GM12878 (cell line): ENCODE measurements around the gene POLD1. TPM values are rescaled to one million over a fixed set of nuclear protein-coding genes. Genes with fewer than 3 reads are reported as not detected.

Source experiments
- EP300 ChIP-seq, 2 experiments: fragments of 150-350 bp in 1 of 2; IDR thresholded peaks; 2 replicates each; pipeline ENCODE4 v1.6.1; 2011 to 2012; ENCODE audit warnings: low read depth in 2 of 2, low read length in 2 of 2, borderline replicate concordance in 1 of 2, improper control_type of control experiment in 1 of 2, inconsistent platforms in 1 of 2; ENCODE audit not compliant: control insufficient read depth in 1 of 2
- GATAD2B ChIP-seq: fragments of 450-650 bp; conservative IDR thresholded peaks from 2 replicates; pipeline ENCODE4 v1.6.1; 2017; ENCODE audit warnings: low read depth, mild to moderate bottlenecking, moderate library complexity
- HDGF ChIP-seq: fragments of 450-650 bp; IDR thresholded peaks from 2 replicates; pipeline ENCODE4 v1.6.1; 2016; ENCODE audit warnings: antibody characterized with exemption
- IKZF1 ChIP-seq: fragments of 450-650 bp; conservative IDR thresholded peaks from 2 replicates; pipeline ENCODE4 v1.6.1; 2017; ENCODE audit warnings: antibody characterized with exemption, mild to moderate bottlenecking
- LARP7 ChIP-seq: fragments of 450-650 bp; IDR thresholded peaks from 2 replicates; pipeline ENCODE4 v1.6.1; 2017; ENCODE audit warnings: mild to moderate bottlenecking
- MTA2 ChIP-seq: fragments of 450-650 bp; IDR thresholded peaks from 2 replicates; pipeline ENCODE4 v1.6.1; 2016; ENCODE audit warnings: low read depth, mild to moderate bottlenecking, moderate library complexity
- MXI1 ChIP-seq: fragments of 150-350 bp; IDR thresholded peaks from 2 replicates; pipeline ENCODE4 v1.6.1; 2011; ENCODE audit warnings: low read depth, mild to moderate bottlenecking, inconsistent platforms, low read length, improper control_type of control experiment
- NFIC ChIP-seq: IDR thresholded peaks from 2 replicates; pipeline ENCODE4 v1.6.1; 2012; ENCODE audit warnings: low read depth, mild to moderate bottlenecking, inconsistent platforms, low read length, moderate library complexity
- NFXL1 ChIP-seq: fragments of 450-650 bp; IDR thresholded peaks from 2 replicates; pipeline ENCODE4 v1.6.1; 2017; ENCODE audit warnings: antibody characterized with exemption, mild to moderate bottlenecking, borderline replicate concordance
- PAX5 ChIP-seq: IDR thresholded peaks from 2 replicates; pipeline ENCODE4 v1.6.1; 2011; ENCODE audit warnings: low read depth, low read length, borderline replicate concordance
- POLR2A ChIP-seq: IDR thresholded peaks from 2 replicates; pipeline ENCODE4 v1.6.1; 2011; ENCODE audit warnings: low read depth, mild to moderate bottlenecking, low read length
- POLR2AphosphoS5 ChIP-seq: IDR thresholded peaks from 2 replicates; pipeline ENCODE4 v1.6.1; 2011; ENCODE audit warnings: mild to moderate bottlenecking, low read length, inconsistent platforms
- POU2F2 ChIP-seq: IDR thresholded peaks from 3 replicates; pipeline ENCODE4 v1.6.1; 2011; ENCODE audit warnings: low read depth, mild to moderate bottlenecking, low read length, borderline replicate concordance
- RCOR1 ChIP-seq: conservative IDR thresholded peaks from 2 replicates; pipeline ENCODE4 v1.6.1; 2012; ENCODE audit warnings: low read depth, low read length, improper control_type of control experiment
- SMARCA5 ChIP-seq: fragments of 450-650 bp; IDR thresholded peaks from 2 replicates; pipeline ENCODE4 v1.6.1; 2017; ENCODE audit warnings: mild to moderate bottlenecking
- STAT1 ChIP-seq: fragments of 450-650 bp; conservative IDR thresholded peaks from 2 replicates; pipeline ENCODE4 v1.6.1; 2014; ENCODE audit warnings: antibody characterized with exemption, mild to moderate bottlenecking
- TAF1 ChIP-seq: IDR thresholded peaks from 2 replicates; pipeline ENCODE4 v1.6.1; 2011; ENCODE audit warnings: mild to moderate bottlenecking, low read depth, low read length, borderline replicate concordance
- TCF12 ChIP-seq: IDR thresholded peaks from 2 replicates; pipeline ENCODE4 v1.6.1; 2011; ENCODE audit warnings: low read depth, mild to moderate bottlenecking, low read length
- TCF3 ChIP-seq: IDR thresholded peaks from 2 replicates; pipeline ENCODE4 v1.6.1; 2012; ENCODE audit warnings: low read depth, mild to moderate bottlenecking, low read length, borderline replicate concordance; ENCODE audit not compliant: insufficient read depth
- YY1 ChIP-seq: IDR thresholded peaks from 2 replicates; pipeline ENCODE4 v1.6.1; 2011; ENCODE audit warnings: low read depth, mild to moderate bottlenecking, low read length
- ZNF217 ChIP-seq: fragments of 450-650 bp; IDR thresholded peaks from 2 replicates; pipeline ENCODE4 v1.6.1; 2017; ENCODE audit warnings: antibody characterized with exemption, mild to moderate bottlenecking
- ZNF622 ChIP-seq: fragments of 450-650 bp; IDR thresholded peaks from 2 replicates; pipeline ENCODE4 v1.6.1; 2017; ENCODE audit warnings: mild to moderate bottlenecking, inconsistent platforms
- polyA plus RNA-seq, 11 experiments: library from polyadenylated mRNA; depleted of rRNA in 4 of 11; unstranded in 6 of 11; stranded (reverse) in 5 of 11; fragments of >200 nt; fragmentation: Nextera tagmentation in 4 of 11; fragmentation: Illumina TruSeq in 1 of 11; extraction: Ambion mirVana in 4 of 11; extraction: Trizol in 1 of 11; gene quantifications; 1 replicate in 1 of 11; 2 replicates in 10 of 11; pipeline versions ENCODE4 v1.2.1 to v1.2.3, GENCODE V29; 2011 to 2016; ENCODE audit warnings: inconsistent platforms in 2 of 11, missing spikeins in 2 of 11, low read depth in 1 of 11
- total RNA-seq, 4 experiments: library from RNA; depleted of rRNA in 3 of 4; stranded (reverse); fragments of >200 nt in 3 of 4; fragmentation: Illumina TruSeq in 1 of 4; extraction: Trizol in 1 of 4; gene quantifications; 2 replicates each; pipeline versions ENCODE4 v1.2.1 to v1.2.3, GENCODE V29; 2013 to 2021
- TF ChIP-seq, protein P1 (sequence below): fragments of 450-650 bp; conservative IDR thresholded peaks from 2 replicates; pipeline ENCODE4 v1.6.1; 2017; ENCODE audit warnings: mild to moderate bottlenecking, moderate library complexity
- TF ChIP-seq, protein P2 (sequence below): fragments of 450-650 bp; IDR thresholded peaks from 2 replicates; pipeline ENCODE4 v1.6.1; 2017; ENCODE audit warnings: low read depth, mild to moderate bottlenecking, moderate library complexity
- TF ChIP-seq, protein P3 (sequence below): IDR thresholded peaks from 2 replicates; pipeline ENCODE4 v1.6.1; 2012; ENCODE audit warnings: low read depth, low read length, improper control_type of control experiment
- TF ChIP-seq, protein P4 (sequence below): IDR thresholded peaks from 2 replicates; pipeline ENCODE4 v1.6.1; 2011; ENCODE audit warnings: borderline replicate concordance, low read depth, mild to moderate bottlenecking, moderate library complexity, low read length; ENCODE audit not compliant: insufficient read depth, poor library complexity, severe bottlenecking

POLD1 gene
- total and polyA plus RNA-seq, 10 of the 15 experiments (the other 5 are each of a cell fraction or from before 2014, with no cell fraction given): 0.76 to 165 (median 63.4) TPM

DNA sequence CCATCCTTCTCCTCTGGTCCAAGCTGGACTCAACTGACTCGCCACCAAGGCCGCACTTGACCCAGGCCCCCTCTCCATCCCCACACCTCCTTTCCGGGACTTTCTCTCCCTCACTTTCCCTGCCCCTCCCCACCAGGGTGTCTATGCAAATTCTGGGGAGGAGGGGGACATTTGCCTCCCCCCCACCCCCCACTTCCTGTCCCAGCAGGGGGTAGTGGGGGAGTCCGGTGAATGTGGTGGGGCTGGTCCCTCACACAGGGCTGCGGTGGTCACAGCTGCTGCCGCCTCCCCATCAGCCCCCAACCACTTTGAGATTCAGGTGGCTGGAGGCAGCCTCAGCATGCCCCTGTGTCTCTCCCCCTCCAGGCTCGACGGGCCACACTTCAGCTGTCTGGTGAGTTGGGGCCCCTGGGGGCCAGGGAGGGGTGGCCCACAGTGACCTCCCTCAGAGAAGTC, 35.5 kb downstream of the POLD1 start (continued):
- TF ChIP-seq, protein P1, sequence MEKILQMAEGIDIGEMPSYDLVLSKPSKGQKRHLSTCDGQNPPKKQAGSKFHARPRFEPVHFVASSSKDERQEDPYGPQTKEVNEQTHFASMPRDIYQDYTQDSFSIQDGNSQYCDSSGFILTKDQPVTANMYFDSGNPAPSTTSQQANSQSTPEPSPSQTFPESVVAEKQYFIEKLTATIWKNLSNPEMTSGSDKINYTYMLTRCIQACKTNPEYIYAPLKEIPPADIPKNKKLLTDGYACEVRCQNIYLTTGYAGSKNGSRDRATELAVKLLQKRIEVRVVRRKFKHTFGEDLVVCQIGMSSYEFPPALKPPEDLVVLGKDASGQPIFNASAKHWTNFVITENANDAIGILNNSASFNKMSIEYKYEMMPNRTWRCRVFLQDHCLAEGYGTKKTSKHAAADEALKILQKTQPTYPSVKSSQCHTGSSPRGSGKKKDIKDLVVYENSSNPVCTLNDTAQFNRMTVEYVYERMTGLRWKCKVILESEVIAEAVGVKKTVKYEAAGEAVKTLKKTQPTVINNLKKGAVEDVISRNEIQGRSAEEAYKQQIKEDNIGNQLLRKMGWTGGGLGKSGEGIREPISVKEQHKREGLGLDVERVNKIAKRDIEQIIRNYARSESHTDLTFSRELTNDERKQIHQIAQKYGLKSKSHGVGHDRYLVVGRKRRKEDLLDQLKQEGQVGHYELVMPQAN: peak; percentile 66; the same call in 1 of the 2 replicates
- TF ChIP-seq IKZF1 (peak; percentile 68), SMARCA5 (peak; percentile 63; the same call in 1 of the 2 replicates), MXI1 (0 out of 2 replicates have a peak, but pooled peaks have one; percentile 32), MTA2 (peak; percentile 49; the same call in 1 of the 2 replicates), POLR2A (peak; percentile 76), EP300 (IDR thresholded peaks at IDR 0.05; ENCODE audit: borderline replicate concordance in 1 of 2, control insufficient read depth in 1 of 2, low read depth in 2 of 2, low read length in 2 of 2) (peak in 1 of 2 experiments; percentile 64; a peak in 2 of 4 replicates), ZNF622 (no peak), TCF3 (peak; percentile 78; the same call in 1 of the 2 replicates), TCF12 (peak; percentile 91), POU2F2 (peak; percentile 98), PAX5 (peak; percentile 55; the same call in 1 of the 2 replicates), STAT1 (no peak), HDGF (0 out of 2 replicates have a peak, but pooled peaks have one; percentile 15), POLR2AphosphoS5 (0 out of 2 replicates have a peak, but pooled peaks have one; percentile 49), NFIC (peak; percentile 44; the same call in 1 of the 2 replicates), RCOR1 (0 out of 2 replicates have a peak, but pooled peaks have one; percentile 81), TAF1 (0 out of 2 replicates have a peak, but pooled peaks have one; percentile 14), YY1 (0 out of 2 replicates have a peak, but pooled peaks have one; percentile 32), ZNF217 (peak; percentile 52; the same call in 1 of the 2 replicates), GATAD2B (peak; percentile 65; the same call in 1 of the 2 replicates), NFXL1 (no peak), LARP7 (peak; percentile 58; the same call in 1 of the 2 replicates)
- TF ChIP-seq, protein P2, sequence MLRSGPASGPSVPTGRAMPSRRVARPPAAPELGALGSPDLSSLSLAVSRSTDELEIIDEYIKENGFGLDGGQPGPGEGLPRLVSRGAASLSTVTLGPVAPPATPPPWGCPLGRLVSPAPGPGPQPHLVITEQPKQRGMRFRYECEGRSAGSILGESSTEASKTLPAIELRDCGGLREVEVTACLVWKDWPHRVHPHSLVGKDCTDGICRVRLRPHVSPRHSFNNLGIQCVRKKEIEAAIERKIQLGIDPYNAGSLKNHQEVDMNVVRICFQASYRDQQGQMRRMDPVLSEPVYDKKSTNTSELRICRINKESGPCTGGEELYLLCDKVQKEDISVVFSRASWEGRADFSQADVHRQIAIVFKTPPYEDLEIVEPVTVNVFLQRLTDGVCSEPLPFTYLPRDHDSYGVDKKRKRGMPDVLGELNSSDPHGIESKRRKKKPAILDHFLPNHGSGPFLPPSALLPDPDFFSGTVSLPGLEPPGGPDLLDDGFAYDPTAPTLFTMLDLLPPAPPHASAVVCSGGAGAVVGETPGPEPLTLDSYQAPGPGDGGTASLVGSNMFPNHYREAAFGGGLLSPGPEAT: peak; percentile 20; the same call in 1 of the 2 replicates
- TF ChIP-seq, protein P3, sequence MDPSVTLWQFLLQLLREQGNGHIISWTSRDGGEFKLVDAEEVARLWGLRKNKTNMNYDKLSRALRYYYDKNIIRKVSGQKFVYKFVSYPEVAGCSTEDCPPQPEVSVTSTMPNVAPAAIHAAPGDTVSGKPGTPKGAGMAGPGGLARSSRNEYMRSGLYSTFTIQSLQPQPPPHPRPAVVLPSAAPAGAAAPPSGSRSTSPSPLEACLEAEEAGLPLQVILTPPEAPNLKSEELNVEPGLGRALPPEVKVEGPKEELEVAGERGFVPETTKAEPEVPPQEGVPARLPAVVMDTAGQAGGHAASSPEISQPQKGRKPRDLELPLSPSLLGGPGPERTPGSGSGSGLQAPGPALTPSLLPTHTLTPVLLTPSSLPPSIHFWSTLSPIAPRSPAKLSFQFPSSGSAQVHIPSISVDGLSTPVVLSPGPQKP: peak; percentile 61
- TF ChIP-seq, protein P4, sequence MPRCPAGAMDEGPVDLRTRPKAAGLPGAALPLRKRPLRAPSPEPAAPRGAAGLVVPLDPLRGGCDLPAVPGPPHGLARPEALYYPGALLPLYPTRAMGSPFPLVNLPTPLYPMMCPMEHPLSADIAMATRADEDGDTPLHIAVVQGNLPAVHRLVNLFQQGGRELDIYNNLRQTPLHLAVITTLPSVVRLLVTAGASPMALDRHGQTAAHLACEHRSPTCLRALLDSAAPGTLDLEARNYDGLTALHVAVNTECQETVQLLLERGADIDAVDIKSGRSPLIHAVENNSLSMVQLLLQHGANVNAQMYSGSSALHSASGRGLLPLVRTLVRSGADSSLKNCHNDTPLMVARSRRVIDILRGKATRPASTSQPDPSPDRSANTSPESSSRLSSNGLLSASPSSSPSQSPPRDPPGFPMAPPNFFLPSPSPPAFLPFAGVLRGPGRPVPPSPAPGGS: peak; percentile 50
